Measurements from ENCODE around the gene ZNF219.

Gene ZNF219

GRCh38 chr14:21105095-21105494 is 6.6 kb upstream of the ZNF219 start:
- Mint-ChIP-seq H3K36me3 (ENCODE audit: low read depth) (no peaks in the 10 kb centered on the region), H3K27ac (peak overlapping the region; percentile 83 to 96 (median 96)), H3K27me3 (ENCODE audit: low read depth) (no peaks in the 10 kb centered on the region), H3K4me1 (peaks cover 59% of the 10 kb centered on the region), H3K4me3 (peak overlapping the region in 1 of 3 experiments; percentile 92), H3K9me3 (no peaks in the 10 kb centered on the region)
- TF ChIP-seq CTCF (IDR thresholded peaks at IDR 0.05; ENCODE audit: unreplicated experiment in 3 of 3), result no peak

GRCh38 chr14:21104448-21105060 is 6.1 kb upstream of the ZNF219 start:
- no peaks in the 10 kb centered on the region for H3K36me3 Mint-ChIP-seq (ENCODE audit: low read depth)
- peak overlapping the region; percentile 83 to 96 (median 96) for H3K27ac Mint-ChIP-seq
- TF ChIP-seq CTCF (IDR thresholded peaks at IDR 0.05; ENCODE audit: unreplicated experiment in 3 of 3), result peak; percentile 97 to 99 (median 98)
- peak overlapping the region; percentile 87 to 92 (median 87) for H3K4me3 Mint-ChIP-seq
- H3K4me1 Mint-ChIP-seq, result peaks cover 57% of the 10 kb centered on the region
- no peaks in the 10 kb centered on the region for H3K27me3 Mint-ChIP-seq (ENCODE audit: low read depth)
- H3K9me3 Mint-ChIP-seq, result no peaks in the 10 kb centered on the region

- Mint-ChIP-seq H3K27ac (peak overlapping the region; percentile 83 to 96 (median 96)), H3K4me1 (peaks cover 59% of the 10 kb centered on the region), H3K9me3 (no peaks in the 10 kb centered on the region), H3K4me3 (peak overlapping the region; percentile 87 to 92 (median 87)), H3K36me3 (ENCODE audit: low read depth) (no peaks in the 10 kb centered on the region), H3K27me3 (ENCODE audit: low read depth) (no peaks in the 10 kb centered on the region)
- peak; percentile 75 to 83 (median 79) for TF ChIP-seq CTCF (IDR thresholded peaks at IDR 0.05; ENCODE audit: unreplicated experiment in 3 of 3)
These were observed 5.4 kb upstream of the ZNF219 start for GRCh38 chr14:21103710-21104447.

GRCh38 chr14:21103411-21103709 is 4.9 kb upstream of the ZNF219 start:
- Mint-ChIP-seq H3K36me3 (ENCODE audit: low read depth) (no peaks in the 10 kb centered on the region), H3K27ac (peak overlapping the region; percentile 83 to 96 (median 96)), H3K27me3 (ENCODE audit: low read depth) (no peaks in the 10 kb centered on the region), H3K9me3 (no peaks in the 10 kb centered on the region), H3K4me1 (peaks cover 61% of the 10 kb centered on the region), H3K4me3 (peak overlapping the region; percentile 87 to 92 (median 87))
- no peak for TF ChIP-seq CTCF (IDR thresholded peaks at IDR 0.05; ENCODE audit: unreplicated experiment in 3 of 3)

- H3K36me3 Mint-ChIP-seq (ENCODE audit: low read depth), result no peaks in the 10 kb centered on the region
- no peak for TF ChIP-seq CTCF (IDR thresholded peaks at IDR 0.05; ENCODE audit: unreplicated experiment in 3 of 3)
- no peaks in the 10 kb centered on the region for H3K9me3 Mint-ChIP-seq
- H3K4me1 Mint-ChIP-seq, result peaks cover 57% of the 10 kb centered on the region
- peak overlapping the region; percentile 83 to 96 (median 96) for H3K27ac Mint-ChIP-seq
- H3K27me3 Mint-ChIP-seq (ENCODE audit: low read depth), result no peaks in the 10 kb centered on the region
- peak overlapping the region; percentile 87 to 92 (median 87) for H3K4me3 Mint-ChIP-seq
These were observed 4.3 kb upstream of the ZNF219 start for GRCh38 chr14:21102521-21103410.
